IMR-90 (cell line): ENCODE measurements around the gene IRAK2. TPM values are rescaled to one million over a fixed set of nuclear protein-coding genes. Genes with fewer than 3 reads are reported as not detected.

Experiments
- ATAC-seq: fragments of 200-7000 bp; cut with Tn5 transposase; 2 replicates; pipeline ENCODE4 v1.9.1; 2020; ENCODE audit warnings: low read depth, mild to moderate bottlenecking, moderate library complexity
- BruUV-seq: library from RNA; stranded (reverse); fragments of 400-500 nt; replicated peaks from 2 replicates; lab custom pipeline; 2021; lab: Mats Ljungman, UMichigan
- CTCF ChIA-PET: fragments of 300-600 bp; formaldehyde crosslinking; extraction: SDS; loops from one replicate; lab custom pipeline; 2021; ENCODE audit warnings: antibody characterized with exemption; lab: Yijun Ruan, JAX
- POLR2A ChIA-PET: fragments of 300-600 bp; sonication (Branson Sonifier 250); formaldehyde crosslinking; loops from one replicate; lab custom pipeline; 2022; ENCODE audit warnings: antibody characterized with exemption; ENCODE audit not compliant: unreplicated experiment; lab: Charles Lee
- DNase-seq: peaks from one replicate; pipeline ENCODE4 v3.0.0; 2013
- H2AFZ ChIP-seq: replicated peaks from 2 replicates; pipeline ENCODE3; 2013; ENCODE audit warnings: low read length, mild to moderate bottlenecking; ENCODE audit not compliant: poor library complexity
- H2AK5ac ChIP-seq: 2 replicates; pipeline ENCODE4 v1.6.1; 2013; ENCODE audit warnings: low read depth, low read length, inconsistent platforms
- H2AK9ac ChIP-seq: replicated peaks from 2 replicates; pipeline ENCODE3; 2013; ENCODE audit warnings: mild to moderate bottlenecking, low read depth, low read length, moderate library complexity; ENCODE audit not compliant: poor library complexity
- H2BK120ac ChIP-seq: 2 replicates; pipeline ENCODE4 v1.6.1; 2013; ENCODE audit warnings: low read depth, low read length, inconsistent platforms
- H2BK15ac ChIP-seq: 3 replicates; pipeline ENCODE4 v1.6.1; 2013; ENCODE audit warnings: low read depth, low read length, inconsistent platforms
- H2BK20ac ChIP-seq: 2 replicates; pipeline ENCODE4 v1.6.1; 2013; ENCODE audit warnings: low read depth, mild to moderate bottlenecking, inconsistent platforms, low read length, moderate library complexity
- H2BK5ac ChIP-seq: 2 replicates; pipeline ENCODE4 v1.6.1; 2013; ENCODE audit warnings: mild to moderate bottlenecking, low read depth, low read length, inconsistent platforms; ENCODE audit not compliant: poor library complexity, severe bottlenecking
- H3K14ac ChIP-seq: replicated peaks from 2 replicates; pipeline ENCODE4 v1.6.1; 2013; ENCODE audit warnings: low read depth, low read length, inconsistent platforms
- H3K18ac ChIP-seq: 2 replicates; pipeline ENCODE4 v1.6.1; 2013; ENCODE audit warnings: low read depth, low read length, control low read depth
- H3K23ac ChIP-seq: 2 replicates; pipeline ENCODE4 v1.6.1; 2013; ENCODE audit warnings: low read depth, low read length, inconsistent platforms
- H3K27ac ChIP-seq: 2 replicates; pipeline ENCODE4 v1.5.1; 2013; ENCODE audit warnings: mild to moderate bottlenecking, control low read depth, low read length; ENCODE audit not compliant: insufficient read depth
- H3K27me3 ChIP-seq: 2 replicates; pipeline ENCODE4 v1.6.1; 2013; ENCODE audit warnings: low read length; ENCODE audit not compliant: control insufficient read depth, insufficient read depth
- H3K36me3 ChIP-seq: 2 replicates; pipeline ENCODE4 v1.6.1; 2013; ENCODE audit warnings: low read length, mixed read lengths; ENCODE audit not compliant: control insufficient read depth, insufficient read depth
- H3K4ac ChIP-seq: 2 replicates; pipeline ENCODE4 v1.6.1; 2013; ENCODE audit warnings: low read depth, low read length, inconsistent platforms
- H3K4me1 ChIP-seq: 2 replicates; pipeline ENCODE4 v1.6.1; 2013; ENCODE audit warnings: low read length, mixed read lengths; ENCODE audit not compliant: control insufficient read depth, insufficient read depth
- H3K4me2 ChIP-seq: 2 replicates; pipeline ENCODE4 v1.6.1; 2013; ENCODE audit warnings: low read depth, mild to moderate bottlenecking, control low read depth, low read length, moderate library complexity
- H3K4me3 ChIP-seq: 2 replicates; pipeline ENCODE4 v1.5.1; 2013; ENCODE audit warnings: low read depth, mild to moderate bottlenecking, control low read depth, low read length, moderate library complexity; ENCODE audit not compliant: insufficient read depth
- H3K56ac ChIP-seq: 2 replicates; pipeline ENCODE4 v1.6.1; 2013; ENCODE audit warnings: low read length, inconsistent platforms; ENCODE audit not compliant: insufficient read depth; ENCODE audit errors: extremely low read depth
- H3K79me1 ChIP-seq, 2 experiments: 2 replicates each; pipeline ENCODE4 v1.6.1; 2013; ENCODE audit warnings: low read length in 2 of 2, inconsistent platforms in 1 of 2, low read depth in 1 of 2
- H3K9ac ChIP-seq: 2 replicates; pipeline ENCODE4 v1.6.1; 2013; ENCODE audit warnings: low read depth, low read length, control low read depth
- H3K9me1 ChIP-seq: 2 replicates; pipeline ENCODE4 v1.6.1; 2013; ENCODE audit warnings: low read length, inconsistent platforms; ENCODE audit not compliant: insufficient read depth
- H3K9me3 ChIP-seq: 2 replicates; pipeline ENCODE4 v1.6.1; 2013; ENCODE audit warnings: low read length; ENCODE audit not compliant: control insufficient read depth, insufficient read depth
- H4K20me1 ChIP-seq: 2 replicates; pipeline ENCODE4 v1.6.1; 2013; ENCODE audit warnings: low read length, inconsistent platforms; ENCODE audit not compliant: insufficient read depth
- H4K5ac ChIP-seq: 2 replicates; pipeline ENCODE4 v1.6.1; 2013; ENCODE audit warnings: mild to moderate bottlenecking, low read depth, low read length, control low read depth
- H4K8ac ChIP-seq, 2 experiments: 2 replicates each; pipeline ENCODE4 v1.6.1; 2013; ENCODE audit warnings: low read depth in 2 of 2, low read length in 2 of 2, control low read depth in 1 of 2, inconsistent platforms in 1 of 2
- H4K91ac ChIP-seq: 2 replicates; pipeline ENCODE4 v1.6.1; 2013; ENCODE audit warnings: low read depth, low read length, inconsistent platforms; ENCODE audit not compliant: insufficient read depth
- BHLHE40 ChIP-seq: fragments of 150-350 bp; IDR thresholded peaks from 2 replicates; pipeline ENCODE4 v1.6.1; 2016; ENCODE audit warnings: mild to moderate bottlenecking, low read depth, low read length
- CHD1 ChIP-seq: IDR thresholded peaks from 2 replicates; pipeline ENCODE4 v1.6.1; 2012; ENCODE audit warnings: low read depth, low read length, improper control_type of control experiment
- FOS ChIP-seq: fragments of 150-350 bp; IDR thresholded peaks from 2 replicates; pipeline ENCODE4 v1.6.1; 2016; ENCODE audit warnings: low read depth, low read length
- MAFK ChIP-seq: IDR thresholded peaks from 2 replicates; pipeline ENCODE4 v1.6.1; 2012; ENCODE audit warnings: low read depth, low read length, improper control_type of control experiment
- MAZ ChIP-seq: IDR thresholded peaks from 2 replicates; pipeline ENCODE4 v1.6.1; 2012; ENCODE audit warnings: low read depth, mild to moderate bottlenecking, low read length, improper control_type of control experiment, moderate library complexity, borderline replicate concordance
- MXI1 ChIP-seq: IDR thresholded peaks from 2 replicates; pipeline ENCODE4 v1.6.1; 2012; ENCODE audit warnings: low read depth, mild to moderate bottlenecking, low read length, moderate library complexity, borderline replicate concordance
- NFE2L2 ChIP-seq: fragments of 150-350 bp; IDR thresholded peaks from 2 replicates; pipeline ENCODE4 v1.6.1; 2016; ENCODE audit warnings: low read depth, mild to moderate bottlenecking, low read length
- POLR2A ChIP-seq: IDR thresholded peaks from 2 replicates; pipeline ENCODE4 v1.6.1; 2012; ENCODE audit warnings: mild to moderate bottlenecking, low read depth, low read length
- RAD21 ChIP-seq: IDR thresholded peaks from 2 replicates; pipeline ENCODE4 v1.6.1; 2012; ENCODE audit warnings: low read length, improper control_type of control experiment
- RCOR1 ChIP-seq: IDR thresholded peaks from 2 replicates; pipeline ENCODE4 v1.6.1; 2012; ENCODE audit warnings: mild to moderate bottlenecking, low read length, improper control_type of control experiment; ENCODE audit not compliant: insufficient replicate concordance
- SMC3 ChIP-seq: fragments of 150-350 bp; IDR thresholded peaks from 2 replicates; pipeline ENCODE4 v1.6.1; 2016; ENCODE audit warnings: low read depth, mild to moderate bottlenecking, antibody characterized with exemption, low read length, moderate library complexity
- WGBS, 2 experiments: methylation state at CpG; one replicate each; pipeline versions ENCODE4 v1.1.5 to v1.1.7; 2013; ENCODE audit warnings: missing lambda C conversion rate in 2 of 2; ENCODE audit not compliant: insufficient read length in 1 of 2; ENCODE audit errors: extremely low coverage in 2 of 2; 5-methylcytosine and 5-hydroxymethylcytosine counted together
- dilution Hi-C: fragments of 300-500 bp; cut with HindIII; formaldehyde crosslinking; loops from one replicate; pipeline ENCODE4 v1.14.3; 2018; ENCODE audit warnings: low sequenced_read_pairs; ENCODE audit not compliant: unreplicated experiment
- in situ Hi-C: fragments of 300-500 bp; cut with MboI; formaldehyde crosslinking; loops from 3 replicates; pipeline ENCODE4 v1.14.3; 2019; ENCODE audit warnings: low sequenced_read_pairs, inconsistent platforms, mixed read lengths
- intact Hi-C: fragments of 100-400 bp; cut with micrococcal nuclease; formaldehyde crosslinking; loops from 2 replicates; pipeline ENCODE4 v1.10.0; 2022
- polyA plus RNA-seq, 3 experiments: library from polyadenylated mRNA; depleted of rRNA; stranded (reverse); fragments of >200 nt; gene quantifications; 2 replicates each; pipeline ENCODE4 v1.2.3, GENCODE V29; 2012; ENCODE audit warnings: low replicate concordance in 1 of 3
- total RNA-seq: library from RNA; depleted of rRNA; stranded (reverse); fragments of >200 nt; gene quantifications from 2 replicates; pipeline ENCODE4 v1.2.3, GENCODE V29; 2012
- TF ChIP-seq, protein P1 (sequence below): fragments of 150-350 bp; IDR thresholded peaks from 2 replicates; pipeline ENCODE4 v1.6.1; 2016; ENCODE audit warnings: low read depth, mild to moderate bottlenecking, low read length, moderate library complexity, borderline replicate concordance
- TF ChIP-seq, protein P2 (sequence below): fragments of 150-350 bp; IDR thresholded peaks from 2 replicates; pipeline ENCODE4 v1.6.1; 2017; ENCODE audit warnings: mild to moderate bottlenecking, antibody characterized with exemption, low read length, low read depth

IRAK2 gene
- total and polyA plus RNA-seq, 2 of the 4 experiments (the other 2 are of a cell fraction): 6.9 to 8.1 TPM

DNA sequence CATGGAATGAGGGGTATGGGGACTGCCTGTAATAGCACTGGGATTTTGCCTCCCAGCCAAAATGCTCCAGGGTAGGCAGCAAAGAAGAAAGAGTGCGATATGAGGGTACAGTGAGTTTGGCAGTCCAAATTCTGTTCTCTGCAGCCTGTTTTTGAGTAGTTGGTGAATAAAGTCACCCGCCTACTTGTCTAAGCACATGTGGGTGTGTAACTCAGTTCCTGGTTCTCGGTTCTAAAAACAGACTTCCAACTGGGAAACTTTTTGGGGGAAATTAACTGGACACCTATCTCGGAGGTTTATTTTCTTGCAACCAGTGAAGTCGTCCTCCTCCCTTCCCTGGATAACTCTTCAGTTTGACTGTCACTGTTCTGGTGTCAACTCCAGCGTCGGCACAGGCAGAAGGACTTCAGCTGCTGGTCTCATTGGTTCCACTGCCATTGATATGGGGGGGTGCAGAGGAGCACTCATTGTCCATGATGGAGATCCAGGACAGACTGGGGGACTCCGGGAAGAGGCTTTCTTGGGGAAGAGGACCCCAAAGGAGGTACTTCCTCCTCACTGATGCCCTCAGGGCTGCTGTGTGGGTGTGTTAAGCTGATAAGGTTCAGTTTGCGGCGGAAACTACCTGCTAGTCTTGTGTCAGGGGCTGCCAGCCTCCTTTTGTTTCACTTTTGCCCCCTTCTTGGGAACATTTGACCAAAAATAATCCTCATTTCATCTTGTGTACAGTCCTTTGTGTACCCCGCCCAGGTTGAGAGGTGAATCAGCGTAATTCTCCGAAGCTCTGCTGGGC, 114.9 kb downstream of the IRAK2 start:
- Histone ChIP-seq H2AFZ (no peak overlapping the region), H4K20me1 (peaks cover 20% of the 10 kb centered on the region), H3K4me2 (no peak overlapping the region), H3K9me3 (no peaks in the 10 kb centered on the region), H3K4me1 (no peaks in the 10 kb centered on the region), H3K9me1 (no peaks in the 10 kb centered on the region; the same call in 1 of the 2 replicates), H2AK5ac (no peak overlapping the region), H4K8ac (no peak overlapping the region), H3K79me1 (peaks cover 28 to 29% of the 10 kb centered on the region in 2 experiments), H3K18ac (no peak overlapping the region), H3K9ac (no peak overlapping the region), H3K27ac (no peak overlapping the region), H2AK9ac (no peak overlapping the region), H4K5ac (no peak overlapping the region), H3K4me3 (no peak overlapping the region), H3K23ac (no peak overlapping the region), H2BK15ac (no peak overlapping the region), H3K14ac (no peak overlapping the region), H2BK5ac (no peak overlapping the region), H2BK20ac (no peak overlapping the region), H3K4ac (no peak overlapping the region), H3K36me3 (peaks cover 42% of the 10 kb centered on the region), H4K91ac (no peak overlapping the region), H2BK120ac (no peak overlapping the region), H3K27me3 (no peaks in the 10 kb centered on the region), H3K56ac (no peak overlapping the region)
- CTCF ChIA-PET: no interaction called here
- DNase-seq: no peak
- dilution Hi-C loops: no loop called here
- WGBS, 2 experiments: 95% methylated on average over 5 of the region's 13 CpGs; no CpG with 5 or more reads in 1 of the 2 experiments
- intact Hi-C loops: loop anchor here (10.0 kb wide), 1 partner anchor 435 kb away; the partner anchor contains the start of gene RPUSD3
- in situ Hi-C loops: no loop called here
- no peak for ATAC-seq
- no TSS peak for BruUV-seq
- POLR2A ChIA-PET: no interaction called here
- TF ChIP-seq RCOR1 (no peak), CHD1 (no peak), SMC3 (no peak), MXI1 (no peak), BHLHE40 (no peak), RAD21 (no peak), MAZ (no peak), MAFK (no peak), FOS (no peak), POLR2A (no peak), NFE2L2 (no peak)
- TF ChIP-seq, protein P1, sequence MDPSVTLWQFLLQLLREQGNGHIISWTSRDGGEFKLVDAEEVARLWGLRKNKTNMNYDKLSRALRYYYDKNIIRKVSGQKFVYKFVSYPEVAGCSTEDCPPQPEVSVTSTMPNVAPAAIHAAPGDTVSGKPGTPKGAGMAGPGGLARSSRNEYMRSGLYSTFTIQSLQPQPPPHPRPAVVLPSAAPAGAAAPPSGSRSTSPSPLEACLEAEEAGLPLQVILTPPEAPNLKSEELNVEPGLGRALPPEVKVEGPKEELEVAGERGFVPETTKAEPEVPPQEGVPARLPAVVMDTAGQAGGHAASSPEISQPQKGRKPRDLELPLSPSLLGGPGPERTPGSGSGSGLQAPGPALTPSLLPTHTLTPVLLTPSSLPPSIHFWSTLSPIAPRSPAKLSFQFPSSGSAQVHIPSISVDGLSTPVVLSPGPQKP: no peak
- TF ChIP-seq, protein P2, sequence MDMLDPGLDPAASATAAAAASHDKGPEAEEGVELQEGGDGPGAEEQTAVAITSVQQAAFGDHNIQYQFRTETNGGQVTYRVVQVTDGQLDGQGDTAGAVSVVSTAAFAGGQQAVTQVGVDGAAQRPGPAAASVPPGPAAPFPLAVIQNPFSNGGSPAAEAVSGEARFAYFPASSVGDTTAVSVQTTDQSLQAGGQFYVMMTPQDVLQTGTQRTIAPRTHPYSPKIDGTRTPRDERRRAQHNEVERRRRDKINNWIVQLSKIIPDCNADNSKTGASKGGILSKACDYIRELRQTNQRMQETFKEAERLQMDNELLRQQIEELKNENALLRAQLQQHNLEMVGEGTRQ: no peak
